ENCODE results near the gene PSMD12.

Gene PSMD12

GRCh38 chr17:67290711-67291291 lies 75.6 kb downstream of the PSMD12 start:
- DNase-seq (ENCODE audit: low read depth), result no peak
- no peak overlapping the region for H3K4me3 ChIP-seq (ENCODE audit: low read depth, low read length)
- TF ChIP-seq CTCF (conservative IDR thresholded peaks at IDR 0.05; ENCODE audit: low read depth, low read length), result no peak

- H3K4me3 ChIP-seq (ENCODE audit: low read depth, low read length), result no peak overlapping the region
- no peak for TF ChIP-seq CTCF (conservative IDR thresholded peaks at IDR 0.05; ENCODE audit: low read depth, low read length)
- DNase-seq (ENCODE audit: low read depth), result no peak
Observed at GRCh38 chr17:67290244-67290643, 76.1 kb downstream of the PSMD12 start.

- DNase-seq (ENCODE audit: low read depth), result peak; percentile 82
- TF ChIP-seq CTCF (conservative IDR thresholded peaks at IDR 0.05; ENCODE audit: low read depth, low read length), result peak; percentile 14
- peak overlapping the region; percentile 11 for H3K4me3 ChIP-seq (ENCODE audit: low read depth, low read length)
Observed at GRCh38 chr17:67289181-67289876, 77.0 kb downstream of the PSMD12 start.
